NT2/D1 (cell line): Measurements from ENCODE around the gene KIF13A.

Source experiments
- SUZ12 ChIP-seq: IDR thresholded peaks from 2 replicates; pipeline ENCODE4 v1.6.1; 2011; ENCODE audit not compliant: insufficient read length, insufficient read depth; ENCODE audit errors: extremely low read depth
- YY1 ChIP-seq: IDR thresholded peaks from 2 replicates; pipeline ENCODE4 v1.6.1; 2011; ENCODE audit not compliant: insufficient read length, insufficient read depth
- ZNF274 ChIP-seq: IDR thresholded peaks from 2 replicates; pipeline ENCODE4 v1.6.1; 2011; ENCODE audit warnings: mild to moderate bottlenecking, low read depth, low read length

GRCh38 chr6:17870300-17871188, 116.9 kb downstream of the KIF13A start:
- TF ChIP-seq ZNF274: no peak
- TF ChIP-seq YY1: no peak
- no peak for TF ChIP-seq SUZ12
